Measurements from ENCODE around the gene PDE4D.

The PDE4D gene

GRCh38 chr5:59485629-59486439 lies 407.7 kb downstream of the PDE4D start:
- Histone ChIP-seq H3K27ac (ENCODE audit: low read length) (no peak overlapping the region), H2AFZ (ENCODE audit: low read length) (no peak overlapping the region), H3K36me3 (replicated peaks; ENCODE audit: insufficient read depth, low read length) (no peaks in the 10 kb centered on the region), H3K4me2 (ENCODE audit: low read depth, low read length) (no peak overlapping the region), H3K4me1 (ENCODE audit: low read length) (0 out of 2 replicates have a peak, but pooled peaks cover 5% of the 10 kb centered on the region), H3K9me3 (replicated peaks; ENCODE audit: insufficient read depth, low read length) (no peaks in the 10 kb centered on the region), H3K4me3 (ENCODE audit: low read length) (no peak overlapping the region), H3K9ac (ENCODE audit: low read length) (no peak overlapping the region), H3F3A (ENCODE audit: insufficient read depth, low read length) (no peaks in the 10 kb centered on the region), H3K79me2 (ENCODE audit: low read length) (no peaks in the 10 kb centered on the region), H4K20me1 (ENCODE audit: insufficient read depth, low read length) (no peaks in the 10 kb centered on the region), H3K27me3 (replicated peaks; ENCODE audit: insufficient read depth, low read length) (no peaks in the 10 kb centered on the region), H3K9me2 (replicated peaks; ENCODE audit: insufficient read depth, low read length) (no peaks in the 10 kb centered on the region)
- TF ChIP-seq EZH2 (optimal IDR thresholded peaks at IDR 0.05; ENCODE audit: low read depth, low read length) (no peak), EZH2phosphoT487 (IDR thresholded peaks at IDR 0.05; ENCODE audit: low read length) (no peak), CTCF (IDR thresholded peaks at IDR 0.05; ENCODE audit: low read length) (no peak)
- no peak for DNase-seq

GRCh38 chr5:59485107-59485506 lies 408.4 kb downstream of the PDE4D start:
- Histone ChIP-seq H3K79me2 (ENCODE audit: low read length) (no peaks in the 10 kb centered on the region), H3K4me3 (ENCODE audit: low read length) (no peak overlapping the region), H3K9me2 (replicated peaks; ENCODE audit: insufficient read depth, low read length) (no peaks in the 10 kb centered on the region), H2AFZ (ENCODE audit: low read length) (no peak overlapping the region), H3K9ac (ENCODE audit: low read length) (no peak overlapping the region), H3K27me3 (replicated peaks; ENCODE audit: insufficient read depth, low read length) (no peaks in the 10 kb centered on the region), H3K4me1 (ENCODE audit: low read length) (0 out of 2 replicates have a peak, but pooled peaks cover 5% of the 10 kb centered on the region), H3F3A (ENCODE audit: insufficient read depth, low read length) (no peaks in the 10 kb centered on the region), H3K36me3 (replicated peaks; ENCODE audit: insufficient read depth, low read length) (no peaks in the 10 kb centered on the region), H3K4me2 (ENCODE audit: low read depth, low read length) (no peak overlapping the region), H3K27ac (ENCODE audit: low read length) (no peak overlapping the region), H4K20me1 (ENCODE audit: insufficient read depth, low read length) (no peaks in the 10 kb centered on the region), H3K9me3 (replicated peaks; ENCODE audit: insufficient read depth, low read length) (no peaks in the 10 kb centered on the region)
- TF ChIP-seq EZH2phosphoT487 (IDR thresholded peaks at IDR 0.05; ENCODE audit: low read length), result no peak
- TF ChIP-seq EZH2 (optimal IDR thresholded peaks at IDR 0.05; ENCODE audit: low read depth, low read length), result no peak
- no peak for TF ChIP-seq CTCF (IDR thresholded peaks at IDR 0.05; ENCODE audit: low read length)
- no peak for DNase-seq

- Histone ChIP-seq H3K4me2 (ENCODE audit: low read depth, low read length) (no peak overlapping the region), H3K36me3 (replicated peaks; ENCODE audit: insufficient read depth, low read length) (no peaks in the 10 kb centered on the region), H4K20me1 (ENCODE audit: insufficient read depth, low read length) (no peaks in the 10 kb centered on the region), H3F3A (ENCODE audit: insufficient read depth, low read length) (no peaks in the 10 kb centered on the region), H3K9me2 (replicated peaks; ENCODE audit: insufficient read depth, low read length) (no peaks in the 10 kb centered on the region), H3K9me3 (replicated peaks; ENCODE audit: insufficient read depth, low read length) (no peaks in the 10 kb centered on the region), H3K9ac (ENCODE audit: low read length) (no peak overlapping the region), H3K27ac (ENCODE audit: low read length) (no peak overlapping the region), H3K27me3 (replicated peaks; ENCODE audit: insufficient read depth, low read length) (no peaks in the 10 kb centered on the region), H3K4me1 (ENCODE audit: low read length) (0 out of 2 replicates have a peak, but pooled peaks cover 5% of the 10 kb centered on the region), H3K79me2 (ENCODE audit: low read length) (no peaks in the 10 kb centered on the region), H3K4me3 (ENCODE audit: low read length) (no peak overlapping the region), H2AFZ (ENCODE audit: low read length) (no peak overlapping the region)
- no peak for DNase-seq
- TF ChIP-seq CTCF (IDR thresholded peaks at IDR 0.05; ENCODE audit: low read length), result no peak
- no peak for TF ChIP-seq EZH2phosphoT487 (IDR thresholded peaks at IDR 0.05; ENCODE audit: low read length)
- TF ChIP-seq EZH2 (optimal IDR thresholded peaks at IDR 0.05; ENCODE audit: low read depth, low read length), result no peak
Observed at GRCh38 chr5:59484618-59485017, 408.9 kb downstream of the PDE4D start.

Measured in MM.1S (cell line).